ENCODE measurements around the gene BTBD16. TPM values are rescaled to one million over a fixed set of nuclear protein-coding genes. Genes with fewer than 3 reads are reported as not detected.
A peak's percentile ranks its signal among the peaks of the same experiment; 100 is the strongest.

The BTBD16 gene
- total RNA-seq, 1 experiment from 2014 or later: not detected

DNA sequence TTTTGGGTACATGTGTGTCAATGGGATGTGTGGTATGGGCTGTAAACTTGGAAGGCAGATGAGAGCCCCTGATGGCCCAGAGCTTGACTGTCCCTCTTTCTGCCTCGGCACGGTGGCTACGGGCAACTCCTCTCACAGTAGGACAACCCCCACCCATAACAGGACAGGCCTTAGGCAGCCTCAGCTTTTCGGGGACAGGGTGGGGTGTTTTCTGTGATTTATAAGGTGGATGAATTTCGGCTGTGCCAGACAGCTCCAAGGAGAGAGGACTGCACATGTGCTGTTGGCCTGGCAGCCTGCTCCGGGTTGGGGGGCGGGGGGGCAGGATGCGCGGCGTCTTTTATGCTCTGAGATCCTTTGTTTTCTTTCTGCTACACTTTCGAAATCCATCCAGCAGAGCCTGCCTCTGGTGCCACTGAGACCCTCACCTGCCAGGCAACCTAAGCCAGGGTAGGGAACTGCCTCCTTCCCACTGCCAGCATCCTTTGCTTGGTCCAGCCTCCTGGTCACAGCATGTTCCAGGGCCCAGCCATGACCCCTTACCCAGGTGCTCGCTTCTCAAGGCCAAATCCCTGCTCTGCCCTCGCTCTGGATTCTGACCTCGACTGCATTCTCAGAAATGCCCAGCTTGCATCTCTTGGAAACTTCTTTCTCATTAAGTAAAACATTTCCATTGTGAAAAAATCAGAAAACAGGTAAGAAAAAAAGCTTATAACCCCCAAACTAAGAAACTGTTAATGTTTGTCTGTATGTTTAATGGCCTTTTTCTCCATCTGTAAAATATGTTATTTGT lies 15.4 kb upstream of the BTBD16 start:
- no CpG with 5 or more reads among the region's 14 CpGs for WGBS (ENCODE audit: extremely low coverage, insufficient read length, low lambda C conversion rate)

More for the DNA sequence above, 15.4 kb upstream of the BTBD16 start:
- peak overlapping the region in 1 of 3 experiments; percentile 46; a peak in 3 of 7 replicates for H3K27ac Mint-ChIP-seq
- H3K79me1 ChIP-seq (ENCODE audit: insufficient read depth, low read depth, low read length, poor library complexity, severe bottlenecking): no peaks in the 10 kb centered on the region
- peaks cover 12 to 38% of the 10 kb centered on the region in 2 experiments for H3K4me1 Mint-ChIP-seq
- H3K27me3 ChIP-seq (ENCODE audit: insufficient read depth, low read length): no peaks in the 10 kb centered on the region
- no peak overlapping the region for H3K18ac ChIP-seq (ENCODE audit: insufficient read length, low read depth, low read length)
- H3K4me1 ChIP-seq (ENCODE audit: insufficient read depth, low read length): no peaks in the 10 kb centered on the region
- H3K9ac ChIP-seq (ENCODE audit: extremely low read depth, insufficient read length, low read length): no peak overlapping the region
- H2BK12ac ChIP-seq (ENCODE audit: insufficient read length, low read depth, low read length): no peak overlapping the region
- H2BK5ac ChIP-seq (ENCODE audit: insufficient read length, low read length): no peak overlapping the region
- H2AFZ ChIP-seq (ENCODE audit: low read length): no peak overlapping the region
- no peaks in the 10 kb centered on the region for H3K9me3 ChIP-seq (ENCODE audit: control insufficient read depth, low read depth, low read length)
- no peak overlapping the region for H4K91ac ChIP-seq (ENCODE audit: insufficient read length, low read depth, low read length)
- no peak overlapping the region for H2BK15ac ChIP-seq (ENCODE audit: low read depth, low read length)
- peaks cover 3 to 4% of the 10 kb centered on the region in 2 experiments; a peak in 3 of 5 replicates for H3K9me3 Mint-ChIP-seq
- H3K4me2 ChIP-seq (ENCODE audit: insufficient read depth, insufficient read length, low read length): no peak overlapping the region
- H3K27me3 Mint-ChIP-seq (ENCODE audit: low read depth): no peaks in the 10 kb centered on the region
- H2AK5ac ChIP-seq (ENCODE audit: insufficient read length, low read length): no peak overlapping the region
- TF ChIP-seq, protein P1, sequence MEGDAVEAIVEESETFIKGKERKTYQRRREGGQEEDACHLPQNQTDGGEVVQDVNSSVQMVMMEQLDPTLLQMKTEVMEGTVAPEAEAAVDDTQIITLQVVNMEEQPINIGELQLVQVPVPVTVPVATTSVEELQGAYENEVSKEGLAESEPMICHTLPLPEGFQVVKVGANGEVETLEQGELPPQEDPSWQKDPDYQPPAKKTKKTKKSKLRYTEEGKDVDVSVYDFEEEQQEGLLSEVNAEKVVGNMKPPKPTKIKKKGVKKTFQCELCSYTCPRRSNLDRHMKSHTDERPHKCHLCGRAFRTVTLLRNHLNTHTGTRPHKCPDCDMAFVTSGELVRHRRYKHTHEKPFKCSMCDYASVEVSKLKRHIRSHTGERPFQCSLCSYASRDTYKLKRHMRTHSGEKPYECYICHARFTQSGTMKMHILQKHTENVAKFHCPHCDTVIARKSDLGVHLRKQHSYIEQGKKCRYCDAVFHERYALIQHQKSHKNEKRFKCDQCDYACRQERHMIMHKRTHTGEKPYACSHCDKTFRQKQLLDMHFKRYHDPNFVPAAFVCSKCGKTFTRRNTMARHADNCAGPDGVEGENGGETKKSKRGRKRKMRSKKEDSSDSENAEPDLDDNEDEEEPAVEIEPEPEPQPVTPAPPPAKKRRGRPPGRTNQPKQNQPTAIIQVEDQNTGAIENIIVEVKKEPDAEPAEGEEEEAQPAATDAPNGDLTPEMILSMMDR (conservative IDR thresholded peaks at IDR 0.05): no peak
- H2BK120ac ChIP-seq (ENCODE audit: low read depth, low read length, poor library complexity, severe bottlenecking): no peak overlapping the region
- H3K27ac ChIP-seq (ENCODE audit: insufficient read length, low read depth, low read length): no peak overlapping the region
- no peak overlapping the region for H3K14ac ChIP-seq (ENCODE audit: insufficient read depth, low read length)
- H3K23me2 ChIP-seq (ENCODE audit: insufficient read length, low read depth, low read length, poor library complexity, severe bottlenecking): no peaks in the 10 kb centered on the region
- H3T11ph ChIP-seq (ENCODE audit: low read length): no peak overlapping the region
- H3K79me2 ChIP-seq (ENCODE audit: insufficient read depth, low read length): no peaks in the 10 kb centered on the region
- H4K20me1 ChIP-seq (ENCODE audit: control insufficient read depth, insufficient read depth, insufficient read length): no peaks in the 10 kb centered on the region
- no peak overlapping the region for H2BK20ac ChIP-seq (ENCODE audit: low read depth, low read length, poor library complexity, severe bottlenecking)
- H3K36me3 Mint-ChIP-seq (ENCODE audit: insufficient read depth in 1 of 3, low read depth in 3 of 3): peaks cover 19 to 21% (median 21%) of the 10 kb centered on the region in 3 experiments
- H4K8ac ChIP-seq (replicated peaks; ENCODE audit: insufficient read length, low read depth, low read length): no peak overlapping the region
- no peak for DNase-seq
- no peak overlapping the region for H3K23ac ChIP-seq (ENCODE audit: insufficient read length, low read depth, low read length)
- H3K56ac ChIP-seq (ENCODE audit: insufficient read length, low read depth, low read length): no peak overlapping the region
- no peak overlapping the region for H3K4ac ChIP-seq (ENCODE audit: low read depth, low read length)
- H4K5ac ChIP-seq (ENCODE audit: insufficient read length, low read depth, low read length): no peak overlapping the region
- H3K4me3 Mint-ChIP-seq: no peak overlapping the region
